ENCODE data around the gene SLC6A7. TPM values are rescaled to one million over a fixed set of nuclear protein-coding genes. Genes with fewer than 3 reads are reported as not detected.

The SLC6A7 gene
- total RNA-seq, 1 experiment from 2014 or later: not detected

- H3K27me3 ChIP-seq (replicated peaks; ENCODE audit: insufficient read depth, low read depth, low read length, poor library complexity): no peaks in the 10 kb centered on the region
- POLR2A ChIA-PET (ENCODE audit: low non-redundant PET): no interaction called here
- CTCF ChIA-PET: no interaction called here
- intact Hi-C loops (cut with micrococcal nuclease; ENCODE audit: unreplicated experiment): no loop called here
- H3K9me3 ChIP-seq (ENCODE audit: low read depth, low read length, poor library complexity, severe bottlenecking): no peaks in the 10 kb centered on the region
- no peak overlapping the region for H3K4me3 ChIP-seq (ENCODE audit: low read depth, low read length, poor library complexity, severe bottlenecking)
- no peak for DNase-seq (ENCODE audit: low spot score)
- no peaks in the 10 kb centered on the region for H3K36me3 ChIP-seq (ENCODE audit: insufficient read depth, low read length, poor library complexity, severe bottlenecking)
- no peak overlapping the region for H3K27ac ChIP-seq (ENCODE audit: low read depth, low read length, poor library complexity, severe bottlenecking)
- BruUV-seq (replicated peaks): no TSS peak
- TF ChIP-seq EZH2 (IDR thresholded peaks at IDR 0.05; ENCODE audit: borderline replicate concordance, low read depth, low read length, poor library complexity, severe bottlenecking) (no peak), CTCF (conservative IDR thresholded peaks at IDR 0.05; ENCODE audit: low read depth, low read length) (no peak)
- H3K4me1 ChIP-seq (ENCODE audit: insufficient read depth, low read length, poor library complexity, severe bottlenecking): peaks cover 33% of the 10 kb centered on the region
Observed at GRCh38 chr5:150146862-150147601, 42.8 kb upstream of the SLC6A7 start.

- ChIA-PET CTCF (no interaction called here), POLR2A (ENCODE audit: low non-redundant PET) (no interaction called here)
- Histone ChIP-seq H3K4me3 (ENCODE audit: low read depth, low read length, poor library complexity, severe bottlenecking) (no peak overlapping the region), H3K27ac (ENCODE audit: low read depth, low read length, poor library complexity, severe bottlenecking) (no peak overlapping the region), H3K27me3 (replicated peaks; ENCODE audit: insufficient read depth, low read depth, low read length, poor library complexity) (no peaks in the 10 kb centered on the region), H3K4me1 (ENCODE audit: insufficient read depth, low read length, poor library complexity, severe bottlenecking) (peaks cover 30% of the 10 kb centered on the region), H3K9me3 (ENCODE audit: low read depth, low read length, poor library complexity, severe bottlenecking) (no peaks in the 10 kb centered on the region), H3K36me3 (ENCODE audit: insufficient read depth, low read length, poor library complexity, severe bottlenecking) (no peaks in the 10 kb centered on the region)
- TF ChIP-seq CTCF (conservative IDR thresholded peaks at IDR 0.05; ENCODE audit: low read depth, low read length): no peak
- TF ChIP-seq EZH2 (IDR thresholded peaks at IDR 0.05; ENCODE audit: borderline replicate concordance, low read depth, low read length, poor library complexity, severe bottlenecking): no peak
- intact Hi-C loops (cut with micrococcal nuclease; ENCODE audit: unreplicated experiment): no loop called here
- no peak for DNase-seq (ENCODE audit: low spot score)
- BruUV-seq (replicated peaks): no TSS peak
Observed at GRCh38 chr5:150147670-150148069, 42.2 kb upstream of the SLC6A7 start.

DNA sequence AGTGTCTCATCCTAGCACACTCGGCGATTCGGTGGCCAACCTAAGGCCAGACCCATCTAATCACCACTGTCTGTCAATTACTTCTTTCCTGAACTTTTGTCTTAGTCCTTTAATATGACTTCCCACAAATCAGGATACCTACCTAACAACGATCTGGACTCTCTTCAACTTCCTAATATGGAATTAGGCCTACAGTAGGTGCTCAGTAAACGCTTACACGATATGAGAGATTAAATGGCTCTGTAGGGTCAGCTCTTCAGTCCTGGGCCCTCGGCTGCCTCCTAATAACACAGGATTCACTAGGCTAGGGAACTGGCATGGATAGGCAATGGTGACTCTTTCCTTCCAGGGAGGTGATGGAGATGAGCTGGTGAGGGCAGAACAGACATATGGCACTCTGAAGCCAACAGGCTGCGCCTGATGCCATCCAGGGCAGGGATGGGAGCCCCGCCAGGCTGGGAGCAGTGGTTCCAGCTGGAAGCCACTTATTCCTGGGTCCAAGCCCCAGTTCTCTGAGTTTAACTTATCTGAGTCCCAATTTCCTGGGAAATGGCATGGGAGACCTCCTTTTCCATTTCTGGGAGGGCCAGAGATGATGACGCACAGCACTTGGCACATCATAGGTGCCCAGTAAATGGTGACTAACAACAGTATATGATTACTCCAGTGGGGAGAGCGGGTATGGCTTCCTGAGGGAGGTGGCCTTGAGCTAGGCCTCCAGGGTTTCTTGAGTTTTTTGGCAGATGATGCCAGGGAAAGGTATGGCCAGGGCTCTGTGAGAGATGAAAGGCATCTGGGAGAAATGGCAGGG, 41.5 kb upstream of the SLC6A7 start:
- ChIA-PET CTCF (no interaction called here), POLR2A (ENCODE audit: low non-redundant PET) (no interaction called here)
- no peak overlapping the region for H3K27ac ChIP-seq (ENCODE audit: low read depth, low read length, poor library complexity, severe bottlenecking)
- intact Hi-C loops (cut with micrococcal nuclease; ENCODE audit: unreplicated experiment): no loop called here
- H3K4me3 ChIP-seq (ENCODE audit: low read depth, low read length, poor library complexity, severe bottlenecking): no peak overlapping the region
- no peaks in the 10 kb centered on the region for H3K9me3 ChIP-seq (ENCODE audit: low read depth, low read length, poor library complexity, severe bottlenecking)
- no peak for DNase-seq (ENCODE audit: low spot score)
- H3K27me3 ChIP-seq (replicated peaks; ENCODE audit: insufficient read depth, low read depth, low read length, poor library complexity): no peaks in the 10 kb centered on the region
- H3K4me1 ChIP-seq (ENCODE audit: insufficient read depth, low read length, poor library complexity, severe bottlenecking): peaks cover 23% of the 10 kb centered on the region
- no TSS peak for BruUV-seq (replicated peaks)
- no peaks in the 10 kb centered on the region for H3K36me3 ChIP-seq (ENCODE audit: insufficient read depth, low read length, poor library complexity, severe bottlenecking)
- no peak for TF ChIP-seq EZH2 (IDR thresholded peaks at IDR 0.05; ENCODE audit: borderline replicate concordance, low read depth, low read length, poor library complexity, severe bottlenecking)
